CD14-positive monocyte (primary cell): ENCODE data around the gene PRDM10. TPM values are rescaled to one million over a fixed set of nuclear protein-coding genes. Genes with fewer than 3 reads are reported as not detected.

ENCODE experiments used
- DNase-seq, 3 donors: peaks; one replicate each; pipeline ENCODE4 v3.0.0-alpha.2; 2011 to 2022
- H2AFZ ChIP-seq: 2 replicates; pipeline ENCODE4 v1.6.0; 2012; ENCODE audit warnings: mild to moderate bottlenecking, low read depth, low read length, inconsistent platforms; ENCODE audit not compliant: insufficient read depth, poor library complexity, severe bottlenecking
- H3K27ac ChIP-seq, 2 donors: 1 replicate in 1 of 2; 2 replicates in 1 of 2; pipeline ENCODE4 v1.5.1; 2012 to 2013; ENCODE audit warnings: low read length in 2 of 2, control low read depth in 1 of 2, inconsistent platforms in 1 of 2, low read depth in 1 of 2, mild to moderate bottlenecking in 1 of 2
- H3K27me3 ChIP-seq, 2 donors: one replicate each; pipeline versions ENCODE4 v1.6.0 to v1.6.1; 2011 to 2013; ENCODE audit warnings: low read length in 2 of 2; ENCODE audit not compliant: control insufficient read depth in 2 of 2, insufficient read depth in 2 of 2
- H3K36me3 ChIP-seq, 2 donors: replicated peaks in 1 of 2; 1 replicate in 1 of 2; 2 replicates in 1 of 2; pipeline versions ENCODE4 v1.5.1 to v1.6.1; 2012 to 2013; ENCODE audit warnings: low read length in 2 of 2, control low read depth in 1 of 2, inconsistent platforms in 1 of 2, mild to moderate bottlenecking in 1 of 2; ENCODE audit not compliant: insufficient read depth in 2 of 2, control insufficient read depth in 1 of 2
- H3K4me1 ChIP-seq, 2 donors: 1 replicate in 1 of 2; 2 replicates in 1 of 2; pipeline versions ENCODE4 v1.5.1 to v1.6.1; 2012 to 2013; ENCODE audit warnings: low read length in 2 of 2, control low read depth in 1 of 2, inconsistent platforms in 1 of 2, mild to moderate bottlenecking in 1 of 2, moderate library complexity in 1 of 2; ENCODE audit not compliant: insufficient read depth in 2 of 2, control insufficient read depth in 1 of 2
- H3K4me2 ChIP-seq: replicated peaks from 2 replicates; pipeline ENCODE3; 2012; ENCODE audit warnings: low read length, moderate library complexity, mild to moderate bottlenecking; ENCODE audit not compliant: poor library complexity, severe bottlenecking; ENCODE audit errors: extremely low read depth
- H3K4me3 ChIP-seq, 3 experiments: fragments of 200-600 bp in 1 of 3; sonication (generic) in 1 of 3; replicated peaks in 1 of 3; 1 replicate in 2 of 3; 2 replicates in 1 of 3; pipeline ENCODE4 v1.5.1; 2011 to 2013; ENCODE audit warnings: low read length in 3 of 3, mild to moderate bottlenecking in 3 of 3, control low read depth in 2 of 3, low read depth in 2 of 3, inconsistent platforms in 1 of 3, moderate library complexity in 1 of 3
- H3K79me2 ChIP-seq: 2 replicates; pipeline ENCODE4 v1.6.0; 2012; ENCODE audit warnings: mild to moderate bottlenecking, control low read depth, inconsistent platforms, low read length, moderate library complexity; ENCODE audit not compliant: insufficient read depth
- H3K9ac ChIP-seq: 2 replicates; pipeline ENCODE4 v1.6.0; 2017; ENCODE audit warnings: low read length, mild to moderate bottlenecking; ENCODE audit not compliant: insufficient read depth, poor library complexity, severe bottlenecking
- H3K9me3 ChIP-seq, 2 donors: replicated peaks in 1 of 2; 1 replicate in 1 of 2; 2 replicates in 1 of 2; pipeline versions ENCODE4 v1.5.1 to v1.6.1; 2012 to 2013; ENCODE audit warnings: low read length in 2 of 2, control low read depth in 1 of 2; ENCODE audit not compliant: control insufficient read depth in 1 of 2, insufficient read depth in 1 of 2
- H4K20me1 ChIP-seq: 2 replicates; pipeline ENCODE4 v1.6.0; 2012; ENCODE audit warnings: mild to moderate bottlenecking, low read length, control low read depth, moderate library complexity; ENCODE audit not compliant: insufficient read depth
- H3K27ac Mint-ChIP-seq, 7 donors: one replicate each; pipeline ENCODE4 v1.8.0; 2020; ENCODE audit warnings: mild to moderate bottlenecking in 7 of 7, mixed read lengths in 7 of 7, moderate library complexity in 6 of 7, inconsistent platforms in 2 of 7
- H3K27me3 Mint-ChIP-seq, 3 donors: one replicate each; pipeline ENCODE4 v1.8.0; 2021 to 2022; ENCODE audit warnings: low read depth in 3 of 3, mild to moderate bottlenecking in 3 of 3, mixed read lengths in 3 of 3, moderate library complexity in 3 of 3, inconsistent platforms in 1 of 3
- H3K36me3 Mint-ChIP-seq, 2 donors: one replicate each; pipeline ENCODE4 v1.8.0; 2020; ENCODE audit warnings: mixed read lengths in 2 of 2, inconsistent platforms in 1 of 2, mild to moderate bottlenecking in 1 of 2
- H3K4me1 Mint-ChIP-seq: one replicate; pipeline ENCODE4 v1.8.0; 2020; ENCODE audit warnings: mild to moderate bottlenecking, mixed read lengths
- H3K4me3 Mint-ChIP-seq, 2 donors: one replicate each; pipeline ENCODE4 v1.8.0; 2020; ENCODE audit warnings: mild to moderate bottlenecking in 2 of 2, mixed read lengths in 2 of 2, moderate library complexity in 1 of 2
- H3K9me3 Mint-ChIP-seq, 7 donors: one replicate each; pipeline ENCODE4 v1.8.0; 2020 to 2022; ENCODE audit warnings: mixed read lengths in 7 of 7, mild to moderate bottlenecking in 6 of 7, moderate library complexity in 6 of 7, inconsistent platforms in 2 of 7
- CTCF ChIP-seq: fragments of 200-600 bp; IDR thresholded peaks from one replicate; pipeline ENCODE4 v1.8.0; 2022; ENCODE audit warnings: antibody characterized with exemption, mild to moderate bottlenecking
- WGBS: methylation state at CpG from one replicate; pipeline ENCODE4 v1.1.5; 2013; ENCODE audit warnings: missing lambda C conversion rate; ENCODE audit not compliant: insufficient coverage; 5-methylcytosine and 5-hydroxymethylcytosine counted together
- intact Hi-C, 2 donors: fragments of 100-400 bp; cut with micrococcal nuclease; formaldehyde crosslinking; loops; one replicate each; pipeline versions ENCODE4 v1.15.0 to v1.15.1; 2023
- polyA plus RNA-seq, 3 donors: library from polyadenylated mRNA; depleted of rRNA in 1 of 3; unstranded in 2 of 3; stranded (reverse) in 1 of 3; fragments of 300-500 nt in 2 of 3; fragments of >200 nt in 1 of 3; fragmentation: Illumina TruSeq in 2 of 3; gene quantifications; 1 replicate in 2 of 3; 2 replicates in 1 of 3; pipeline ENCODE4 v1.2.3, GENCODE V29; 2012 to 2021

The PRDM10 gene
- polyA plus RNA-seq, 3 donors: 0.64 to 5.6 (median 1.1) TPM

- Histone ChIP-seq H3K9me3 (no peaks in the 10 kb centered on the region), H3K36me3 (peaks cover 21 to 45% of the 10 kb centered on the region in 2 donors), H3K27ac (peak within 1 kb of the TSS; percentile 18 to 88), H3K4me1 (peaks cover 14 to 23% of the 10 kb centered on the region in 2 donors), H3K9ac (peak within 1 kb of the TSS; percentile 89), H2AFZ (peak within 1 kb of the TSS; percentile 97), H3K27me3 (no peaks in the 10 kb centered on the region), H3K79me2 (peaks cover 26% of the 10 kb centered on the region), H3K4me3 (peak within 1 kb of the TSS; percentile 54 to 89 (median 88)), H3K4me2 (peak within 1 kb of the TSS; percentile 80), H4K20me1 (peaks cover 10% of the 10 kb centered on the region)
- WGBS: 1% methylated on average over 77 of the region's 77 CpGs
- Mint-ChIP-seq H3K4me1 (peaks cover 22% of the 10 kb centered on the region), H3K36me3 (peaks cover 37 to 42% of the 10 kb centered on the region in 2 donors), H3K4me3 (peak within 1 kb of the TSS; percentile 94), H3K9me3 (no peaks in the 10 kb centered on the region), H3K27me3 (peaks cover 0 to 3% (median 0%) of the 10 kb centered on the region in 3 donors), H3K27ac (peak within 1 kb of the TSS; percentile 78 to 94 (median 90))
- intact Hi-C loops: loop anchor here in 1 of 2 donors (5.0 to 10.0 kb wide), 2 partner anchors 613 to 1019 kb away; partner anchors contain the start of gene SNX19
- no peak for TF ChIP-seq CTCF
- peak; percentile 51 to 62 (median 61) for DNase-seq
Observed at GRCh38 chr11:129895126-129896041, 107.3 kb downstream of the PRDM10 start, which contains the start of gene NFRKB. Gene NFRKB (minus strand): TSS chr11:129895578. CDS start chr11:129892849, 2,729 bp downstream.
